GM18526 (cell line): ENCODE results near the gene PIK3C2B.

Experiments
- POLR2A ChIP-seq: IDR thresholded peaks from 3 replicates; pipeline ENCODE4 v1.6.1; 2011; ENCODE audit not compliant: insufficient read length; ENCODE audit errors: extremely low read depth

PIK3C2B gene

GRCh38 chr1:204511366-204511765, 16.8 kb upstream of the PIK3C2B start:
- TF ChIP-seq POLR2A: no peak

- no peak for TF ChIP-seq POLR2A
These were observed 14.6 kb upstream of the PIK3C2B start for GRCh38 chr1:204509186-204509635.

DNA sequence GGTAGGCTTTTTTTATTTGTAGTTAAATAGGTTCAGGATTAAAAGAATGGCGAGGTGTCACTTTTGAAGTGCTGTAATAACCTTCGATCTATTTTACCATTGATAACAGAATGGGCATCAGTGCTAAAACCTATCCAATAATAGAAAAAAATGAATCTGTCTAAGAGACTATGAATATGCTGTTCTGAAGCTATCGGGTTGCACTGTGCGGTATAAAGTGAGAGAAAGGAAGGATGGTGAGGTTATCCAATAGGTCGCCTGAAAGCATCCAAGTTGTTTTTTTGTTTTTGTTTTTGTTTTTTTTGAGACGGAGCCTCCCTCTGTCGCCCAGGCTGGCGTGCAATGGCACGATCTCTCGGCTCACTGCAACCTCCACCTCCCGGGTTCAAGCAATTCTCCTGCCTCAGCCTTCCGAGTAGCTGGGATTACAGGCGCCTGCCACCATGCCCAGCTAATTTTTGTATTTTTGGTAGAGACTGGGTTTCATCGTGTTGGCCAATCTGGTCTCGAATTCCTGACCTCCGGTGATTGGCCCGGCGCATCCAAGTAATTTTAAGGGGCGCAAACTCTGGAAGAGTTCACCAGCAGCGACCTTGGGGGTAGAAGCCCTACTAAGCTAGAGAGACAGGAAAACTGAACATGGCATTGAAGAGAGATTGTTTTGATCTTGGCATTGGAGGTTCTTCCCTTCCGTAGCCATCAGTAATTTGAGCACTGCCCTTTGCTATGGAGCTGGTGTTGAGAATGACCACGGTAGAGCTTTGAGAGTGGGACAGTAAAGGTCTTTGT, 12.9 kb upstream of the PIK3C2B start:
- peak; percentile 26 for TF ChIP-seq POLR2A

DNA sequence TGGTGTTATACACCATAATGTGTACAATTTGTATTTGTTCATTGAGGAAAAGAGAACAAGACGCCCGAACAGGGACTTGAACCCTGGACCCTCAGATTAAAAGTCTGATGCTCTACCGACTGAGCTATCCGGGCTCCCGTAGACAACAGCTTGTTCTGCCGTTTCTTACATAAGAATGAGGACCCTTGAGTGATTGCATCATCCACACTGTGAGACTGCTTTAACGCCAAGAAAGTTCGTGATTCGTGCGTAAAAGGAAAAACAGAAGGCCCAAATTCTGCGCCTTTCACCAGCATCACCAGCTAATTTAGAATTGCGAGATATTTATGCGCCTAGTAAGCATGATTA, 12.3 kb upstream of the PIK3C2B start:
- no peak for TF ChIP-seq POLR2A

DNA sequence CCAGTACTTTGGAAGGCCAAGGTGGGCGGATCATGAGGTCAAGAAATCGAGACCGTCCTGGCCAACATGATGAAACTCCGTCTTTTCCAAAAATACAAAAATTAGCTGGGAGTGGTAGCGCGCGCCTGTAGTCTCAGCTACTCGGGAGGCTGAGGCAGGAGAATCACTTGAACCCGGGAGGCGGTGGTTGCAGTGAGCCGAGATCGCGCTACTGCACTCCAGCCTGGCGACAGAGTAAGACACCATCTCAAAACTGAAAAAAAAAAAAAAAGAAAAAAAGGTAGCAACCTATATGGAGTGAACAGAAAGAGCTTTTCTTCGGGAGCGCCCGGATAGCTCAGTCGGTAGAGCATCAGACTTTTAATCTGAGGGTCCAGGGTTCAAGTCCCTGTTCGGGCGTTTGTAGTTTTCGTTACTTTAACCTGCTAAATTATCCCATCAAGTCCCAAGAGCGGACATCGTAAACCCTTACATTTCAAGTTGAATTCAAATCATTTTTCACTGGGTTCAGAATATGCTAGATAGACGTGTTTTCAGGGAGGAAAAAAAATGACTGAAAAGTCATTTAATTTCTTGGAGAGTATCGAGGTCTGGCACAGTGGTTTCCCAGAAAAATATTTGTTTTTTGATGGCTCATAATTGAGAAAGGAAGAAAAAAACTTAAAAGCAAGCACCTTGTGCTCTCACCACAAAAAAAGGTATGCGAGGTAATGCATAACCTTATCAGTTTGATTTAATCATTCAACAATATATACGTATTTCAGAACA, 11.8 kb upstream of the PIK3C2B start:
- TF ChIP-seq POLR2A: no peak

DNA sequence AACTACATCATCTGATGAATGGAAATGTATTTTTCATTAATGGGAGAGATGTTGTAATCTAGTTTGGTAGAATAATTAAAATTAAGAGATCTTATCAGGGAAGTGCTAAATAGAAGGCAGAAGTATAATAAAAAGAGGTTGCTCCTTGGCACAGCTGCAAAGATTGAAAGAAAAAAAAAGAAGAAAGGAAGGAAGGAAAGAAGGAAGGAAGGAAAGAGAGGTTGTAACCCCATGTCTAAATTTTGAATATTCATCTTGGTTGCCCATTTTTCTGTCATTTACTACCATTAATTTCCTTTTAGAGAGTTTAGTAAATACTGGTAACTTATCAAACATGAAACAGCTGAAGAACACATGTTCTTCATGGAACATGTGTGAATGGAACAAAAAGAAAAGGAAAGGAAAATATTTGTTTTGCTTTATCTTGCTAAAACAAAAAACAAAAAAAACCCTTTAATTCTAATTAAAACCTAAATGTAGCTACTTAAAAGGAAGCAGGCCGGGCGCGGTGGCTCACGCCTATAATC, 11.1 kb upstream of the PIK3C2B start:
- TF ChIP-seq POLR2A: no peak

GRCh38 chr1:204503913-204504519, 9.4 kb upstream of the PIK3C2B start:
- no peak for TF ChIP-seq POLR2A

DNA sequence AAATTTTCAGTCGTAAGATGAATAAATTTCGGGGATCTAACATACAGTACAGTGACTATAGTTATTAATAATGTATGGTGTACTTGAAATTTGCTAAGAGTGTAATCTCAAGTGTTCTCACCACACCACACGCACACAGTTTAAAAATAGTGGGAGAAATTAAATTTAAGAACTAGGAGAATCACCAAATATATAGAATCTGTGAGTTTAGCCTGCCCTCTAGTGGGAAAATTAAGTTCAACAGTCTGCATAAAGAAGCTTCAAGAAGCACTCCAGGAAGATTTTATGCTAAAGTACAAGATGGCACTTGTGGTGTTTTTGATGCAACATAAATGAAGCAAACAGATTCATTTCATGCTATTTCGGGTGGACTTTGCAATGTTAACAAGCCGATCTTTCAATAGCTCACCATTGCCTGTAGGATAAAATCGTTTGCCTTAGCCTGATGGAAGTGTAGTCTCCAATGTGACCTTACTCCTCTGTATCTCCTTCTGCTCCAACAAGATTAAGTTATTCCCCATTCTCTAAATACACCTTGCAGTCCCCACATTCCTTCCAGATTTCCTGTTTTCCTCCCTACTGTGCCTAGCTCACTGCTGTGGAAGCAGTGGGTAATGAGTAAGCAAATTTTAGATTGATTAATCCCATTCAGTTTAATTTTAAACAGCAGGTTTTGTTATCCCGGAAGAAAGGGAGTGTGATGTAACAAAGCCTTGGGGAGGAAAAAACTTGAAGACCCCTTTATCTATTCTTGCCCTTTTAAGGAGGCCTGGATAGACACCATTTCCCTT, 8.7 kb upstream of the PIK3C2B start:
- TF ChIP-seq POLR2A: no peak

GRCh38 chr1:204502241-204502640, 7.6 kb upstream of the PIK3C2B start:
- TF ChIP-seq POLR2A: no peak

- no peak for TF ChIP-seq POLR2A
These were observed 5.2 kb upstream of the PIK3C2B start for GRCh38 chr1:204499511-204500468.

- no peak for TF ChIP-seq POLR2A
These were observed 4.4 kb upstream of the PIK3C2B start for GRCh38 chr1:204498981-204499380.

DNA sequence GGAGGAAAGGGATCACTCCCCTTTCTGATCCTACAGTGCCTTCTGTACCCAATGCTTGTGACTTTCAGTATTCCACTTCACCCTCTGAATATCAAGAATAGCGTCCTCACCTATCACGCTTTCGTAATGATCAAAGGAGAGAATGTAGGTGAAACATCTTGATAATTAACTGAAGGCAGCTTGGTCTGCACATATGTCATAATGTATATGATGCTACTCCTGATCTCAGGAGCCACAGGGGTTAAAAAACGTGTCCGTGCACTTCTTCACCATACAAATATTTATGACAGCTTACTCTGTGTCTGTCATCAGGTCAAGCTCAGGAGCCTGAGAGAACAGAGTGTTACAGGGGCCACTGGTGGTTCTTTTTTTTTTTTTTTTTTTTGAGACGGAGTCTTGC, 1.2 kb upstream of the PIK3C2B start:
- TF ChIP-seq POLR2A: no peak

DNA sequence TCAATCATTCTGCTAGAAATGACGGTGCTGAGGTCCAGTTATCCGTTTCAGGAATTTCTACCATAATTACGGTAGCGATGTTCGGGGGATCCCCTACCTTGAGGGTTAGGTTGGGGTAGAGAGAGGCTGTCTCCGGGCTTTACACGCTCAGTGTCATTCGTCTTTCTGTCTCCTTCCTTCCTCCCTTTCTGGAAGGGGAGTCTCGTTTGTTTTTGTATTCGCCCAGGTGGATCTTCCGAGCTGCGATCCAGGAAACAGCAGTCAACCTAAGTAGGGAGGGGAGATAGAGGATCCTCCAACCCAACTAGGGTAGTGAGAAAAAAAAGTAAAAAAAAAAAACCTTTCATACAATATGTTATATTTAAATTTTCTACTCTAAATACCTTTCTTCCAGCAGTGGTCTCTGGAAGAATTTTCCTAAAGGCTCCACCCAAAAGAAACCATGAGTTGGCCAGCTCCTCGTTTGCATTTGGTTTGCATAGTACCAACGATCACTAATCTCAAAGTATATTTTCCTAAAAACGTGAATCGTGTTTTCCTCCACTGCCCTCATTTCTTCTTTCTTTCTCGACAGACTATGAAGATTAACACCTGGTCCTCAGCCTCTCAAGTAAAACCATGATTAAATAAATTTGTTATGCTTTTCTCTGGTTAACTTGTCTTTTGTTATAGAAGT, 611 bp upstream of the PIK3C2B start:
- no peak for TF ChIP-seq POLR2A

- TF ChIP-seq POLR2A: no peak
These were observed 673 bp downstream of the PIK3C2B start for GRCh38 chr1:204493984-204494280.
